Measurements from ENCODE around the gene GULP1. TPM values are rescaled to one million over a fixed set of nuclear protein-coding genes. Genes with fewer than 3 reads are reported as not detected.

The GULP1 gene
- total and polyA plus RNA-seq, 2 of the 13 experiments (the other 11 are each of a cell fraction or from before 2014, with no cell fraction given): 0.15 TPM; not detected in 1

- intact Hi-C loops (cut with micrococcal nuclease; ENCODE audit: unreplicated experiment) (no loop called here), in situ Hi-C loops (cut with HindIII; ENCODE audit: extremely low pct_ligation_motif_present, low pct_unique_long_range_greater_than_20kb) (no loop called here)
- H3K36me3 ChIP-seq (replicated peaks in 1 of 2; ENCODE audit: control insufficient read depth in 1 of 2, insufficient read depth in 2 of 2, low read length in 2 of 2): no peaks in the 10 kb centered on the region
- H3K27ac ChIP-seq (ENCODE audit: extremely low read length, insufficient read depth, low read length): no peak overlapping the region
- no peaks in the 10 kb centered on the region for H3K27me3 ChIP-seq (ENCODE audit: control insufficient read depth in 1 of 2, insufficient read depth in 2 of 2, low read length in 2 of 2)
- no peaks in the 10 kb centered on the region for H3K4me1 ChIP-seq (ENCODE audit: insufficient read depth, low read length)
- H3K4me2 ChIP-seq (ENCODE audit: low read depth, low read length): no peak overlapping the region
- H4K20me1 ChIP-seq (ENCODE audit: insufficient read depth, low read length): no peaks in the 10 kb centered on the region
- H3K79me2 ChIP-seq (ENCODE audit: insufficient read depth, low read length): no peaks in the 10 kb centered on the region
- H3K9ac ChIP-seq (ENCODE audit: insufficient read depth, low read depth, low read length): no peak overlapping the region
- no peak overlapping the region for H3K4me3 ChIP-seq (replicated peaks in 1 of 3; ENCODE audit: insufficient read depth in 1 of 3, low read depth in 2 of 3, low read length in 3 of 3)
- DNase-seq (ENCODE audit: low spot score): no peak
- ATAC-seq: no peak
- CTCF ChIA-PET (ENCODE audit: low intra/inter-chr PET ratio, low total read pairs): no interaction called here
- BruUV-seq (replicated peaks): no TSS peak
- H3K9me3 ChIP-seq (ENCODE audit: low read length): no peaks in the 10 kb centered on the region
- POLR2A ChIA-PET: no interaction called here
- H2AFZ ChIP-seq (ENCODE audit: low read length): no peak overlapping the region
- no peak for FAIRE-seq
- no peak for TF ChIP-seq EHMT2 (IDR thresholded peaks at IDR 0.05; ENCODE audit: borderline replicate concordance, low read depth, low read length)
- TF ChIP-seq REPIN1 (CRISPR knock-in tag; IDR thresholded peaks at IDR 0.05; ENCODE audit: borderline replicate concordance, low read depth): no peak
- TF ChIP-seq, protein P1, sequence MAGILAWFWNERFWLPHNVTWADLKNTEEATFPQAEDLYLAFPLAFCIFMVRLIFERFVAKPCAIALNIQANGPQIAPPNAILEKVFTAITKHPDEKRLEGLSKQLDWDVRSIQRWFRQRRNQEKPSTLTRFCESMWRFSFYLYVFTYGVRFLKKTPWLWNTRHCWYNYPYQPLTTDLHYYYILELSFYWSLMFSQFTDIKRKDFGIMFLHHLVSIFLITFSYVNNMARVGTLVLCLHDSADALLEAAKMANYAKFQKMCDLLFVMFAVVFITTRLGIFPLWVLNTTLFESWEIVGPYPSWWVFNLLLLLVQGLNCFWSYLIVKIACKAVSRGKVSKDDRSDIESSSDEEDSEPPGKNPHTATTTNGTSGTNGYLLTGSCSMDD (CRISPR knock-in tag; IDR thresholded peaks at IDR 0.05): no peak
- TF ChIP-seq HCFC1 (IDR thresholded peaks at IDR 0.05; ENCODE audit: low read depth, low read length): no peak
- TF ChIP-seq ZNF180 (CRISPR knock-in tag; IDR thresholded peaks at IDR 0.05; ENCODE audit: borderline replicate concordance, low read depth): no peak
- no peak for TF ChIP-seq TIGD3 (CRISPR knock-in tag; IDR thresholded peaks at IDR 0.05; ENCODE audit: borderline replicate concordance)
- TF ChIP-seq ZSCAN30 (CRISPR knock-in tag; IDR thresholded peaks at IDR 0.05): no peak
- TF ChIP-seq SMAD9 (CRISPR knock-in tag; IDR thresholded peaks at IDR 0.05): no peak
- TF ChIP-seq, protein P2, sequence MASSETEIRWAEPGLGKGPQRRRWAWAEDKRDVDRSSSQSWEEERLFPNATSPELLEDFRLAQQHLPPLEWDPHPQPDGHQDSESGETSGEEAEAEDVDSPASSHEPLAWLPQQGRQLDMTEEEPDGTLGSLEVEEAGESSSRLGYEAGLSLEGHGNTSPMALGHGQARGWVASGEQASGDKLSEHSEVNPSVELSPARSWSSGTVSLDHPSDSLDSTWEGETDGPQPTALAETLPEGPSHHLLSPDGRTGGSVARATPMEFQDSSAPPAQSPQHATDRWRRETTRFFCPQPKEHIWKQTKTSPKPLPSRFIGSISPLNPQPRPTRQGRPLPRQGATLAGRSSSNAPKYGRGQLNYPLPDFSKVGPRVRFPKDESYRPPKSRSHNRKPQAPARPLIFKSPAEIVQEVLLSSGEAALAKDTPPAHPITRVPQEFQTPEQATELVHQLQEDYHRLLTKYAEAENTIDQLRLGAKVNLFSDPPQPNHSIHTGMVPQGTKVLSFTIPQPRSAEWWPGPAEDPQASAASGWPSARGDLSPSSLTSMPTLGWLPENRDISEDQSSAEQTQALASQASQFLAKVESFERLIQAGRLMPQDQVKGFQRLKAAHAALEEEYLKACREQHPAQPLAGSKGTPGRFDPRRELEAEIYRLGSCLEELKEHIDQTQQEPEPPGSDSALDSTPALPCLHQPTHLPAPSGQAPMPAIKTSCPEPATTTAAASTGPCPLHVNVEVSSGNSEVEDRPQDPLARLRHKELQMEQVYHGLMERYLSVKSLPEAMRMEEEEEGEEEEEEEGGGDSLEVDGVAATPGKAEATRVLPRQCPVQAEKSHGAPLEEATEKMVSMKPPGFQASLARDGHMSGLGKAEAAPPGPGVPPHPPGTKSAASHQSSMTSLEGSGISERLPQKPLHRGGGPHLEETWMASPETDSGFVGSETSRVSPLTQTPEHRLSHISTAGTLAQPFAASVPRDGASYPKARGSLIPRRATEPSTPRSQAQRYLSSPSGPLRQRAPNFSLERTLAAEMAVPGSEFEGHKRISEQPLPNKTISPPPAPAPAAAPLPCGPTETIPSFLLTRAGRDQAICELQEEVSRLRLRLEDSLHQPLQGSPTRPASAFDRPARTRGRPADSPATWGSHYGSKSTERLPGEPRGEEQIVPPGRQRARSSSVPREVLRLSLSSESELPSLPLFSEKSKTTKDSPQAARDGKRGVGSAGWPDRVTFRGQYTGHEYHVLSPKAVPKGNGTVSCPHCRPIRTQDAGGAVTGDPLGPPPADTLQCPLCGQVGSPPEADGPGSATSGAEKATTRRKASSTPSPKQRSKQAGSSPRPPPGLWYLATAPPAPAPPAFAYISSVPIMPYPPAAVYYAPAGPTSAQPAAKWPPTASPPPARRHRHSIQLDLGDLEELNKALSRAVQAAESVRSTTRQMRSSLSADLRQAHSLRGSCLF (CRISPR knock-in tag; IDR thresholded peaks at IDR 0.05; ENCODE audit: borderline replicate concordance): no peak
- TF ChIP-seq, protein P3, sequence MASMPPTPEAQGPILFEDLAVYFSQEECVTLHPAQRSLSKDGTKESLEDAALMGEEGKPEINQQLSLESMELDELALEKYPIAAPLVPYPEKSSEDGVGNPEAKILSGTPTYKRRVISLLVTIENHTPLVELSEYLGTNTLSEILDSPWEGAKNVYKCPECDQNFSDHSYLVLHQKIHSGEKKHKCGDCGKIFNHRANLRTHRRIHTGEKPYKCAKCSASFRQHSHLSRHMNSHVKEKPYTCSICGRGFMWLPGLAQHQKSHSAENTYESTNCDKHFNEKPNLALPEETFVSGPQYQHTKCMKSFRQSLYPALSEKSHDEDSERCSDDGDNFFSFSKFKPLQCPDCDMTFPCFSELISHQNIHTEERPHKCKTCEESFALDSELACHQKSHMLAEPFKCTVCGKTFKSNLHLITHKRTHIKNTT (CRISPR knock-in tag; IDR thresholded peaks at IDR 0.05): no peak
- TF ChIP-seq NKX3-1 (CRISPR knock-in tag; IDR thresholded peaks at IDR 0.05): no peak
- TF ChIP-seq, protein P4, sequence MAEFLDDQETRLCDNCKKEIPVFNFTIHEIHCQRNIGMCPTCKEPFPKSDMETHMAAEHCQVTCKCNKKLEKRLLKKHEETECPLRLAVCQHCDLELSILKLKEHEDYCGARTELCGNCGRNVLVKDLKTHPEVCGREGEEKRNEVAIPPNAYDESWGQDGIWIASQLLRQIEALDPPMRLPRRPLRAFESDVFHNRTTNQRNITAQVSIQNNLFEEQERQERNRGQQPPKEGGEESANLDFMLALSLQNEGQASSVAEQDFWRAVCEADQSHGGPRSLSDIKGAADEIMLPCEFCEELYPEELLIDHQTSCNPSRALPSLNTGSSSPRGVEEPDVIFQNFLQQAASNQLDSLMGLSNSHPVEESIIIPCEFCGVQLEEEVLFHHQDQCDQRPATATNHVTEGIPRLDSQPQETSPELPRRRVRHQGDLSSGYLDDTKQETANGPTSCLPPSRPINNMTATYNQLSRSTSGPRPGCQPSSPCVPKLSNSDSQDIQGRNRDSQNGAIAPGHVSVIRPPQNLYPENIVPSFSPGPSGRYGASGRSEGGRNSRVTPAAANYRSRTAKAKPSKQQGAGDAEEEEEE (CRISPR knock-in tag; IDR thresholded peaks at IDR 0.05; ENCODE audit: borderline replicate concordance): no peak
- TF ChIP-seq, protein P5, sequence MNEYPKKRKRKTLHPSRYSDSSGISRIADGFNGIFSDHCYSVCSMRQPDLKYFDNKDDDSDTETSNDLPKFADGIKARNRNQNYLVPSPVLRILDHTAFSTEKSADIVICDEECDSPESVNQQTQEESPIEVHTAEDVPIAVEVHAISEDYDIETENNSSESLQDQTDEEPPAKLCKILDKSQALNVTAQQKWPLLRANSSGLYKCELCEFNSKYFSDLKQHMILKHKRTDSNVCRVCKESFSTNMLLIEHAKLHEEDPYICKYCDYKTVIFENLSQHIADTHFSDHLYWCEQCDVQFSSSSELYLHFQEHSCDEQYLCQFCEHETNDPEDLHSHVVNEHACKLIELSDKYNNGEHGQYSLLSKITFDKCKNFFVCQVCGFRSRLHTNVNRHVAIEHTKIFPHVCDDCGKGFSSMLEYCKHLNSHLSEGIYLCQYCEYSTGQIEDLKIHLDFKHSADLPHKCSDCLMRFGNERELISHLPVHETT (CRISPR knock-in tag; conservative IDR thresholded peaks at IDR 0.05): no peak
Observed at GRCh38 chr2:188588235-188588634, 296.6 kb downstream of the GULP1 start.

Measured in HepG2 (cell line).